ENCODE results near the gene FUBP3.
"Not testable (repeated sequence)": the region's sequence is repeated elsewhere in the genome, so short reads cannot be mapped to it uniquely, and the experiment has no call there.

The FUBP3 gene

GRCh38 chr9:130556396-130557076, 22.8 kb upstream of the FUBP3 start:
- DNase-seq (ENCODE audit: low read depth): no peak

GRCh38 chr9:130557077-130557468, 22.3 kb upstream of the FUBP3 start:
- DNase-seq (ENCODE audit: low read depth): no peak

DNA sequence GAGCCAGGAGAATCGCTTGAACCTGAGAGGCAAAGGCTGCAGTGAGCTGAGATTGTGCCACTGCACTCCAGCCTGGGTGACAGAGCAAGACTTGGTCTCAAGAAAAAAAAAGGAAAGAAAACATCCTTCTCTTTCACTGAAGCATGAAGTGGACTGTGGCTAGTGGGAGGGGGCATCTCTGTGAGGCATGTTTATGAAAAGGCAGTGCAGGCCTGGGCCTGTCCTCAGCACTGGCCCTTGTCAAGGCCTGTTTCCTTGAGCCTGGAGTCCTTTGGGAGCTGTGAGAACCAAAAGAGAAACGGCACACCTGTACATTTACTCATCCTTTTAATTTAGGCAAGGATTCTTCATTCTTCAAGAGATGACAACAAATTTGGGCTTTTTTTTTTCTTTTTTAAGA, 18.3 kb upstream of the FUBP3 start:
- no peak for DNase-seq (ENCODE audit: low read depth)

GRCh38 chr9:130562525-130562924, 16.9 kb upstream of the FUBP3 start:
- not testable (repeated sequence) for DNase-seq (ENCODE audit: low read depth)

DNA sequence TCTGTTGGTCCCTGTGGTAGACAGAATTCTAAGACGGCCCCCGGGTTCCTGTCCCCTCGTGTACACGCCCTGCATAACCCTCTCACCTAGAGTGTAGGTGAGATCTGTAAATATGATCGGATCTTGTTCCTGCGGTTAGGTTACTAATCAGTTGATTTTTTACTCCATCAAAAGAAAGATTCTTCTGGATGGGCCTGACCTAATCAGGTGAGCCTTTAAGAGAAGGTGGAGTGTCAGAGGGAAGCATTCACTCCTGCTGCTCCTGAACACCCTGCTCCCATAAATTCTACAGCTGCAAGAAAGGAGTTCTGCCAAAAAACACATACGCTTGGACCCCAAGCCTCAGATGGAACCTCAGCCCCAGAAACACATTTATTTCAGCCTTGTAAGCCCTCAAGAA, 15.6 kb upstream of the FUBP3 start:
- DNase-seq (ENCODE audit: low read depth): no peak

- DNase-seq (ENCODE audit: low read depth): no peak
Measured at GRCh38 chr9:130565792-130566191, 13.6 kb upstream of the FUBP3 start.

GRCh38 chr9:130570208-130570607, 9.2 kb upstream of the FUBP3 start:
- no peak for DNase-seq (ENCODE audit: low read depth)

DNA sequence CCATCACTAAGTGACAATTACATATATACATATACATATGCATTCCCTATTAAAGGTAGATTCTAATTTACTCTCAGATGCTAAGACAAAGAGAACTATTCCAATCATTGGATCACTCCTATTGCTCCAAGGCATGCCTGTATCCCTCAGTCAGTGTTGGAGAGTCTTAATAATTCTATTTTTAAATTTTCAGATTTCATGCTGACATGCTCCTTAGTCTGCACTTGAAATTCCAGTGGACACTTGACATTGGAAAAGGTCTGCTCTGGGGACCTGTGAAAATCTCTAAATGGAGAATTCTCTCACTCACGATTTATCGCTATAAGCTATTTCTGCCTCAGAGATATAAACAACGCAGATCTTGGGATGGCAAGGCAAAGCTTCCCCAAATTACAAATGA, 3.9 kb upstream of the FUBP3 start:
- no peak for DNase-seq (ENCODE audit: low read depth)

DNA sequence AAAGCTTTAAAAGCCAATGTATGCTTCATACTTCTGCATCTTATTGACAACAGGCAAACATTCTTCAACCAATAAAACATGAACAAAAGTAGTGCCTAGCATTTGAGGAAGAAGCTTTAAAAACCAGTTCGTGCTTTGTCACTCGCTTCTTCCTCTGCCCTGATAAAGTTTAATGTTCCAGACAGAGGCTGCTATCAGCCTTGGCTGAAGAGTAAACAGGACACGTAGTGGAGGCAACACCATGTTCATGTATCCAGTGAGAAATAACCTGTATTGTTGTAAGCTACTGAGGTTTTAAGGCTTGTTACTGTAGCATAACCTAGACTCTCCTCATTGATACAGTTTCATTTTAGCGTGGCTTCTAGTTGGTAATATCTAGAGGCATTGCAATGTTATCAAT, 3.2 kb upstream of the FUBP3 start:
- no peak for DNase-seq (ENCODE audit: low read depth)

DNA sequence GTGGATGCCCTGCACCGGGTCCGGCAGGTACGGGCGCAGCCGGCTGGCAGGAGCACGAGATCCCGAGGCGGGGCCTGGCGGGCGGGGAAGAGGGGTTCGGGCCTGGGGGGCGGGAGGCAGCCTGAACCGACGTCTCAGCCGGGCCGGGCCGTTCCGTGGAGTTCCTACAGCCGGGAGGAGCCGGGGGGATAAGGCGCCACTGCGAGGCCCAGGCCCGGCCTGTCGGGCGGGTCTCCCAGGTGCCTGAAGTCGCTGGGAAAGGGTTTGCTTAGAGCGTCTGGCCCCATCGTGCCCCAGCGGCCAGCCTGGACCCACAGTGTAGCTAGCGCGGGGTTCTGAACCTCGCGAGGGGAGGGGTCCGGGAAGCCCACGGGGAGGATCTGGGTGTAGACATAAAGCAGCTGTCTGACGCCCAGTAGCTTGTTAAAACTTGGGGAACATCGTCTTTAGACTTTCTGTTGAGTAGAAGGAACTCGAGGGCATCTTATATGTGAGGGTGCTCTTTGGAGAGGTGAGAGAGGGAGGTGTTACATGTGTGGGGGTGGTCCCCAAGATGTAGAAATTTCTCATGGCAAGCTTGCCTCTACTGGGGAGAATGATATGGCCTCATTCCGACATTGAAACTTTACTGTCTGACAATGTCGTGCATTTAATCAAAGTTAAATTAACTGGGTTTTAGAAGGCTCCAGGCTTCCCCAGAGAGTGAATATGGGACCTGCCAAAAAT, 524 bp downstream of the FUBP3 start:
- no peak for DNase-seq (ENCODE audit: low read depth)

DNA sequence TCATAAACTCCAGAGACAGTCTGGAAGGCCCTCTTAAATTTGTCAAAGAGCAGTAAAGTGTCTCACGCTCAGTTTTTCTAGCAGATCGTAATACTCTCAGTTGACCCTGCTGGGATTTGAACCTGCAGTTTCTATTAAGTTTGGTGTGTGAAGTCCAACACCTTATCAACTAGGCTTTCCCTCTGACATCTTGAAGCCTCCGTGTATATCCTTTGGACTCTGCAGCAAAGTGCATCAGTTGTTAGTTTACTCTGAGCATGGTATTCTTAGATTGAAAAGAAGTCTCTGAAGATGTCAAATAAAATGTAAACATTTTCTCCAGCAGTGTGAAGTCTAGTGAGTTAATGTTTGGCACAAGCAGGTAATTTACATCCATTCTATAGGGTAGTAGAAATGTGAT, 2.4 kb downstream of the FUBP3 start:
- no peak for DNase-seq (ENCODE audit: low read depth)

DNA sequence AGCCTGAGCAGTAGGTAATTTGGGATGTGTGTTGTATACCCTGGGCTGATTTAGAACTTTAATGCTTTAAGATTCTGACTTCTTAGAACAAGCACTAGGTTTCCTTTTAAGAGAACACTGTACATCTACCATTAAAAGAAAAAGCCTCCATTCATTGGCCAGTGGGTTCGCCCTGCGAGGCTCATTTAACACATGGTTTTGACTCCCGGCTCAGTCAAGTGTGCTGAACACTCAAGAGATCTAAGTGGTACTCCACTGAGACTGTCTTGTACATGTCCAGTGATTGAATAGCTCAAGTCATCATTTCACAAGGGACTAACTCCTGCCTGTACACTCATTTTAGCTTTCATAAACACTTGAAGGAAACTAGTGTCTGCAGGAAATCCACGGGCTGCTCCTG, 3.9 kb downstream of the FUBP3 start:
- no peak for DNase-seq (ENCODE audit: low read depth)

- no peak for DNase-seq (ENCODE audit: low read depth)
Measured at GRCh38 chr9:130587921-130588320, 8.5 kb downstream of the FUBP3 start.

DNA sequence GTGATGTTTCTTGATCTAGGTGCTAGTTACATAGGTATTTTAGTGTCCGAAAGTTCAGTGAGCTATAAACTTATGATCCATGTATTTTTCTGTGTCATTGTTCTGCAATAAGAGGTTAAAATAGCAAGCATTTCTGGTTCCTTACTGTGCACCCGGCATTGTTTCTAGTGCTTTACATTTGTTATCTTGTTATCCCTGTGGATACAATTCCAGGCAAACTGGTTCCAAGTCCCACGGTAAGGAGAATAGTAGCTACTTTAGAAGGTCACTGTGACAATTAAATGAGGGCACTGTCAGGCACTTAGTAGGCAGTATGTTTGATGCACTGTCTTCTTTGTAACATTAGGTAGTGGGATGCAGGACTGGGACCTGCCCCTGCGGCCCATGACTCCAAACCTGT, 9.0 kb downstream of the FUBP3 start:
- no peak for DNase-seq (ENCODE audit: low read depth)

GRCh38 chr9:130589754-130590153, 10.4 kb downstream of the FUBP3 start:
- DNase-seq (ENCODE audit: low read depth): no peak

- no peak for DNase-seq (ENCODE audit: low read depth)
Measured at GRCh38 chr9:130590305-130590704, 10.9 kb downstream of the FUBP3 start.

GRCh38 chr9:130593020-130593419, 13.6 kb downstream of the FUBP3 start:
- no peak for DNase-seq (ENCODE audit: low read depth)

DNA sequence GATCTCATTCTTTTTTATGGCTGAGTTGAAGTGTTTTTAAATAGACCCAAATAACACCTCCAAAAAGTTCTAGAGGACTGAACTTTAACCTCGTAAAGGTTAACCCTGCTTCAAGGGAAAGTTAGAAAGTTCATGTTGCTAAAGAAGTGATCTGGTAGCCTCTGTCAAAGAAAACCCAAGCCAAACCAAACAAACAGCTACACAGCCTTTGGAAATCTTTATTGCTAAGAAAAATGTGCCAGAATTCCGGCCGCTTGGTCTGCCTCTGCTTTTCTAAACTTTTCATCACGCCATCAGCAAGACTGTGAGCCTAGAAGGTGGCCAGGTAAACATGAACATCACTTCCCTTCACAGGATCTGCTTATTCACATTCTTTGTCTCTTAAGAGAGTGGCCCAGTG, 17.9 kb downstream of the FUBP3 start:
- no peak for DNase-seq (ENCODE audit: low read depth)

- no peak for DNase-seq (ENCODE audit: low read depth)
Measured at GRCh38 chr9:130598188-130598587, 18.8 kb downstream of the FUBP3 start.

DNA sequence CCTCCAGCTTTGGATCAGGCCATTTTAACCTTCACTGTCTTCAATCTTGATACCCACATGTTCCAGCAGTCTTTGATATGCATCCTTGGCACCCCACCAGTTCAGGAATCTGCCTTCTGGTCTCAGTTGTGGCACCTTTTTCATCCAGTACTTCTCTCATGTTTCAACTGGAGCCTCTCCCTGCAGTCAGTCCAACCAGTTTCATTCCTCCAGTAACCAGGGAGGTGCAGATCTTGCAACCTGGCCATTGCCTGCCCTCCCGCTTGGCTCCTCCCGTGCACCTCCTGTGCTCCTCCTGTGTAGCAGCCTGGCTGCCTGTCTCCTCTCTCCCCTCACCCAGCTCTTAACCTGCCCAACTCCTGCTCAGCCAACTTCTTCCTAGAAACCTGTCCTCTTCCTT, 20.2 kb downstream of the FUBP3 start:
- DNase-seq (ENCODE audit: low read depth): no peak

DNA sequence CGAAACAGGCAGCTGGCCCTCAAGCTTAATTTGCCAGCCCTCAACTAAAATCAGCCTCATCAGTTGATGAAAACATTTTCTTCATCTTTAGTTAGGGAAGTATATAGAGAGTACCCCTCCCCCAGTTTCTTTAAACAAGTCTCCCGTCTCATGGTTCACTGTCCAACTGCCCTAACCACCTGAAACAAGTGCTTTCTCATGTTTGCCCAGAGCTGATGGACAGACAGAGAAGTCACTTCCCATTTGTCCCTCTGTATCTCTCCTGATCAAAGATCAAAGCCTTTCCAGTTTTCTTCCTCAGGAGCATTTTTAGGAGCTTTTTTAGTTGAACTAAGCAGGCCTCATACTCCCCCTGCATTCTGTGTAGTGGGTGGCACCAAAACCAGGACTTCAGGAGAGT, 21.7 kb downstream of the FUBP3 start:
- no peak for DNase-seq (ENCODE audit: low read depth)

GRCh38 chr9:130604295-130604694, 24.9 kb downstream of the FUBP3 start:
- DNase-seq (ENCODE audit: low read depth): no peak

DNA sequence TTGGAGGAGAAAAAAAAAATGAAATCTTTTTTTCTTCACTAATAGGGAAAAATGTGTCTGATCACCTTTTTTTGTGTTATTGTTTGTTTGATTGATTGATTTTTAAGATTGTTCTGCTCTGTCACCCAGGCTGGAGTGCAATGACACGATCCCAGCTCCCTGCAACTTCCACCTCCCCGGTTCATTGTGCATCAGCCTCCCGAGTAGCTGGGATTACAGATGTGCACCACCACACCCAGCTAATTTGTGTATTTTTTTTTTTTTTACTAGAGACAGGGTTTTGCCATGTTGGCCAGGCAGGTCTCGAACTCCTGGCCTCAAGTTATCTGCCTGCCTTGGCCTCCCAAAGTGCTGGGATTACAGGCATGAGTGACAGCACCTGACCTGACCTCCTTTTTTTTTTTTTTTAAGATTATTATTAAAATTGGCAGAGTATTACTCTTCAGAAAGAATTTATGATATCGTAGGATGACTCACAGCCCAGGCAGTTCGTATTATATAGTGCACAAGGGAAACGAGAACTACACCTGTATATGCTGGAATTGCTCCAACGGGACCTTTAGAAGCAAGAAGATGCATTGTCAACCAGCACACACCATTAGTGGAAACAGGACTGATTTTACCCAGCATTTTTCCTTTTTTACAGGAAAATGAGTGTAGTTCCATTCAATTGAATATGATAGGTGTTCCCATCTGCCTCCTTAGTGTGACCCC, 27.7 kb downstream of the FUBP3 start:
- no peak for DNase-seq (ENCODE audit: low read depth)
